IPS-15b (cell line): ENCODE measurements around the gene HEMK1.

Source experiments
- H3K27me3 ChIP-seq: one replicate; pipeline ENCODE4 v1.6.1; 2013; ENCODE audit warnings: low read length; ENCODE audit not compliant: control insufficient read depth, insufficient read depth
- H3K36me3 ChIP-seq: one replicate; pipeline ENCODE4 v1.6.1; 2013; ENCODE audit warnings: low read length; ENCODE audit not compliant: control insufficient read depth, insufficient read depth
- H3K4me1 ChIP-seq: one replicate; pipeline ENCODE4 v1.6.1; 2013; ENCODE audit warnings: mild to moderate bottlenecking, low read length; ENCODE audit not compliant: control insufficient read depth, insufficient read depth
- H3K4me3 ChIP-seq: one replicate; pipeline ENCODE4 v1.5.1; 2013; ENCODE audit warnings: low read depth, low read length
- H3K9ac ChIP-seq: one replicate; pipeline ENCODE4 v1.6.1; 2013; ENCODE audit warnings: low read depth, mild to moderate bottlenecking, low read length
- H3K9me3 ChIP-seq: one replicate; pipeline ENCODE4 v1.6.1; 2013; ENCODE audit warnings: mild to moderate bottlenecking, low read length; ENCODE audit not compliant: control insufficient read depth, insufficient read depth

Gene HEMK1

GRCh38 chr3:50568947-50569749 is at the start of gene HEMK1:
HEMK1 (plus strand) TSS chr3:50569522; CDS start chr3:50571105, 1,583 bp downstream.
- H3K9ac ChIP-seq: peak within 1 kb of the TSS; percentile 87
- H3K36me3 ChIP-seq: peaks cover 6% of the 10 kb centered on the region
- H3K27me3 ChIP-seq: peaks cover 10% of the 10 kb centered on the region
- no peaks in the 10 kb centered on the region for H3K9me3 ChIP-seq
- peak within 1 kb of the TSS; percentile 99 for H3K4me3 ChIP-seq
- peaks cover 2% of the 10 kb centered on the region for H3K4me1 ChIP-seq

- H3K9ac ChIP-seq: peak overlapping the region; percentile 49
- H3K4me1 ChIP-seq: peaks cover 43% of the 10 kb centered on the region
- peak overlapping the region; percentile 5 for H3K4me3 ChIP-seq
- H3K9me3 ChIP-seq: no peaks in the 10 kb centered on the region
- H3K27me3 ChIP-seq: no peaks in the 10 kb centered on the region
- no peaks in the 10 kb centered on the region for H3K36me3 ChIP-seq
Observed at GRCh38 chr3:50520849-50521248, 48.5 kb upstream of the HEMK1 start.

- peaks cover 42% of the 10 kb centered on the region for H3K4me1 ChIP-seq
Observed at GRCh38 chr3:50521572-50521971, 47.8 kb upstream of the HEMK1 start.

GRCh38 chr3:50523279-50523811 is 46.0 kb upstream of the HEMK1 start:
- H3K36me3 ChIP-seq: no peaks in the 10 kb centered on the region
- H3K9ac ChIP-seq: no peak overlapping the region
- no peak overlapping the region for H3K4me3 ChIP-seq
- no peaks in the 10 kb centered on the region for H3K27me3 ChIP-seq
- no peaks in the 10 kb centered on the region for H3K9me3 ChIP-seq
- H3K4me1 ChIP-seq: peaks cover 33% of the 10 kb centered on the region

More at GRCh38 chr3:50521572-50521971, 47.8 kb upstream of the HEMK1 start:
- Histone ChIP-seq H3K36me3 (no peaks in the 10 kb centered on the region), H3K4me3 (no peak overlapping the region), H3K9me3 (no peaks in the 10 kb centered on the region), H3K9ac (no peak overlapping the region), H3K27me3 (no peaks in the 10 kb centered on the region)

- peaks cover 24% of the 10 kb centered on the region for H3K4me1 ChIP-seq
- no peak overlapping the region for H3K9ac ChIP-seq
- H3K36me3 ChIP-seq: no peaks in the 10 kb centered on the region
- H3K27me3 ChIP-seq: peaks cover 4% of the 10 kb centered on the region
- H3K9me3 ChIP-seq: no peaks in the 10 kb centered on the region
- no peak overlapping the region for H3K4me3 ChIP-seq
Observed at GRCh38 chr3:50524746-50525145, 44.6 kb upstream of the HEMK1 start.

- H3K9me3 ChIP-seq: no peaks in the 10 kb centered on the region
- H3K27me3 ChIP-seq: peaks cover 4% of the 10 kb centered on the region
- H3K36me3 ChIP-seq: no peaks in the 10 kb centered on the region
- peaks cover 22% of the 10 kb centered on the region for H3K4me1 ChIP-seq
- no peak overlapping the region for H3K4me3 ChIP-seq
- H3K9ac ChIP-seq: no peak overlapping the region
Observed at GRCh38 chr3:50525191-50525910, 44.0 kb upstream of the HEMK1 start.

GRCh38 chr3:50525987-50526386 is 43.3 kb upstream of the HEMK1 start:
- Histone ChIP-seq H3K9ac (no peak overlapping the region), H3K27me3 (peaks cover 9% of the 10 kb centered on the region)

GRCh38 chr3:50530001-50530970 is 39.0 kb upstream of the HEMK1 start:
- peak overlapping the region; percentile 39 for H3K4me3 ChIP-seq
- H3K27me3 ChIP-seq: peaks cover 19% of the 10 kb centered on the region
- no peaks in the 10 kb centered on the region for H3K9me3 ChIP-seq
- H3K4me1 ChIP-seq: peaks cover 4% of the 10 kb centered on the region
- no peak overlapping the region for H3K9ac ChIP-seq
- H3K36me3 ChIP-seq: no peaks in the 10 kb centered on the region

More at GRCh38 chr3:50525987-50526386, 43.3 kb upstream of the HEMK1 start:
- Histone ChIP-seq H3K4me1 (peaks cover 17% of the 10 kb centered on the region), H3K36me3 (no peaks in the 10 kb centered on the region), H3K9me3 (no peaks in the 10 kb centered on the region), H3K4me3 (no peak overlapping the region)

- H3K9ac ChIP-seq: no peak overlapping the region
- no peaks in the 10 kb centered on the region for H3K9me3 ChIP-seq
- H3K27me3 ChIP-seq: peaks cover 19% of the 10 kb centered on the region
- H3K36me3 ChIP-seq: no peaks in the 10 kb centered on the region
- no peak overlapping the region for H3K4me3 ChIP-seq
- H3K4me1 ChIP-seq: no peaks in the 10 kb centered on the region
Observed at GRCh38 chr3:50531201-50531600, 38.1 kb upstream of the HEMK1 start.

- no peak overlapping the region for H3K9ac ChIP-seq
- no peak overlapping the region for H3K4me3 ChIP-seq
- no peaks in the 10 kb centered on the region for H3K9me3 ChIP-seq
- peaks cover 19% of the 10 kb centered on the region for H3K27me3 ChIP-seq
- H3K4me1 ChIP-seq: no peaks in the 10 kb centered on the region
- no peaks in the 10 kb centered on the region for H3K36me3 ChIP-seq
Observed at GRCh38 chr3:50532062-50532705, 37.1 kb upstream of the HEMK1 start.

GRCh38 chr3:50533316-50533715 is 36.0 kb upstream of the HEMK1 start:
- H3K36me3 ChIP-seq: no peaks in the 10 kb centered on the region
- H3K4me3 ChIP-seq: no peak overlapping the region
- no peak overlapping the region for H3K9ac ChIP-seq
- no peaks in the 10 kb centered on the region for H3K9me3 ChIP-seq
- peaks cover under 1% of the 10 kb centered on the region for H3K4me1 ChIP-seq
- peaks cover 21% of the 10 kb centered on the region for H3K27me3 ChIP-seq
